Smooth muscle cell (in vitro differentiated cells): ENCODE results near the gene GNB5. TPM values are rescaled to one million over a fixed set of nuclear protein-coding genes. Genes with fewer than 3 reads are reported as not detected.

ENCODE experiments used
- DNase-seq: peaks from one replicate; lab custom pipeline; 2025; ENCODE audit not compliant: unreplicated experiment; lab: John Stamatoyannopoulos, UW
- H2AFZ ChIP-seq: fragments of 200-600 bp; sonication (generic); 2 replicates; pipeline ENCODE4 v1.6.0; 2016; ENCODE audit warnings: antibody characterized with exemption, low read depth, mild to moderate bottlenecking
- H3F3A ChIP-seq: fragments of 200-600 bp; sonication (generic); 2 replicates; pipeline ENCODE4 v1.6.0; 2017; ENCODE audit warnings: antibody characterized with exemption, low read depth
- H3K27ac ChIP-seq: fragments of 200-600 bp; sonication (generic); 2 replicates; pipeline ENCODE4 v1.5.1; 2016; ENCODE audit warnings: low read depth, mild to moderate bottlenecking
- H3K27me3 ChIP-seq: fragments of 200-600 bp; sonication (generic); 2 replicates; pipeline ENCODE4 v1.6.1; 2016; ENCODE audit warnings: low read depth, mild to moderate bottlenecking
- H3K36me3 ChIP-seq: fragments of 200-600 bp; sonication (generic); 2 replicates; pipeline ENCODE4 v1.5.1; 2016; ENCODE audit warnings: low read depth
- H3K4me1 ChIP-seq: fragments of 200-600 bp; sonication (generic); 2 replicates; pipeline ENCODE4 v1.5.1; 2016; ENCODE audit warnings: low read depth
- H3K4me2 ChIP-seq: fragments of 200-600 bp; sonication (generic); 2 replicates; pipeline ENCODE4 v1.6.0; 2016; ENCODE audit warnings: mild to moderate bottlenecking
- H3K4me3 ChIP-seq: fragments of 200-600 bp; sonication (generic); 2 replicates; pipeline ENCODE4 v1.5.1; 2016; ENCODE audit warnings: mild to moderate bottlenecking
- H3K79me2 ChIP-seq: fragments of 200-600 bp; sonication (generic); 2 replicates; pipeline ENCODE4 v1.6.0; 2016; ENCODE audit warnings: low read depth, mild to moderate bottlenecking
- H3K9ac ChIP-seq: fragments of 200-600 bp; sonication (generic); 2 replicates; pipeline ENCODE4 v1.6.0; 2016; ENCODE audit warnings: low read depth
- H3K9me3 ChIP-seq: fragments of 200-600 bp; sonication (generic); replicated peaks from 2 replicates; pipeline ENCODE4 v1.5.1; 2016; ENCODE audit warnings: low read depth
- H4K20me1 ChIP-seq: fragments of 200-600 bp; sonication (generic); 2 replicates; pipeline ENCODE4 v1.6.0; 2016; ENCODE audit warnings: low read depth
- CTCF ChIP-seq: fragments of 200-600 bp; sonication (generic); IDR thresholded peaks from 2 replicates; pipeline ENCODE4 v1.5.1; 2017; ENCODE audit warnings: borderline replicate concordance, mild to moderate bottlenecking, antibody characterized with exemption; ENCODE audit not compliant: insufficient read depth, poor library complexity, severe bottlenecking
- WGBS: methylation state at CpG from one replicate; pipeline ENCODE4 v1.1.7; 2016; ENCODE audit warnings: low lambda C conversion rate; 5-methylcytosine and 5-hydroxymethylcytosine counted together
- polyA plus RNA-seq: library from polyadenylated mRNA; unstranded; fragments of >200 nt; fragmentation: Nextera tagmentation; extraction: Ambion mirVana; gene quantifications from 2 replicates; pipeline ENCODE4 v1.2.1, GENCODE V29; 2016
- total RNA-seq: library from RNA; depleted of rRNA; stranded (reverse); fragments of >200 nt; gene quantifications from 2 replicates; pipeline ENCODE4 v1.2.3, GENCODE V29; 2014

Gene GNB5
- total and polyA plus RNA-seq, 2 experiments from 2014 or later = 14.0 to 25.1 TPM

GRCh38 chr15:52093167-52093538 lies 98.0 kb downstream of the GNB5 start:
- no peak overlapping the region for H2AFZ ChIP-seq
- no peak overlapping the region for H3K9ac ChIP-seq
- DNase-seq = no peak
- no peaks in the 10 kb centered on the region for H3K27me3 ChIP-seq
- H3K79me2 ChIP-seq = no peaks in the 10 kb centered on the region
- H3K4me3 ChIP-seq = no peak overlapping the region
- H3K36me3 ChIP-seq = no peaks in the 10 kb centered on the region
- no peaks in the 10 kb centered on the region for H3K4me1 ChIP-seq
- WGBS = 89% methylated on average over 4 of the region's 4 CpGs
- no peaks in the 10 kb centered on the region for H4K20me1 ChIP-seq
- H3K4me2 ChIP-seq = no peak overlapping the region
- H3F3A ChIP-seq = no peaks in the 10 kb centered on the region
- H3K9me3 ChIP-seq = no peaks in the 10 kb centered on the region
- TF ChIP-seq CTCF = no peak
- H3K27ac ChIP-seq = peak overlapping the region; percentile 51

DNA sequence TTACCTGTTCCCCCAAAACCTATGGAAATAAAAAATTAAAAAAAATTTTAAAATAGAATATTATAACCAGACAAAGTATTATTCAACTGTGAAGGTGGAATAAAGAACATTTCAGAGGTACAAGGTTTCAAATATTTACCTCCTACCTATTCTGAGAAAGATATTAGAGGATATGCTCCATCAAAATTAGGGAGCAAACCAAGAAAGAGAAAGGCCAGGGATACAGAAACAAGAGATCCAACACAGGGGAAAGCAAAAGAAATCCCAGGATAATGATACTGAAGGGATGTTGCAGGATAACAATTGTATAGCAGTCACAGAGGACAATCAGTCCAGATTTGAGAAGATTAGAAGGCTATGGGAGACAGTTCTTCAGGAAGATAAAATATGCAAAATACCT lies 101.0 kb downstream of the GNB5 start:
- H2AFZ ChIP-seq = no peak overlapping the region
- H4K20me1 ChIP-seq = no peaks in the 10 kb centered on the region
- H3K79me2 ChIP-seq = no peaks in the 10 kb centered on the region
- H3F3A ChIP-seq = no peaks in the 10 kb centered on the region
- H3K4me3 ChIP-seq = no peak overlapping the region
- H3K36me3 ChIP-seq = no peaks in the 10 kb centered on the region
- no peaks in the 10 kb centered on the region for H3K4me1 ChIP-seq
- H3K4me2 ChIP-seq = no peak overlapping the region
- TF ChIP-seq CTCF = no peak
- H3K9ac ChIP-seq = no peak overlapping the region
- peaks cover 6% of the 10 kb centered on the region for H3K9me3 ChIP-seq
- H3K27me3 ChIP-seq = no peaks in the 10 kb centered on the region
- H3K27ac ChIP-seq = no peak overlapping the region
- no peak for DNase-seq

GRCh38 chr15:52086011-52086786 lies 105.0 kb downstream of the GNB5 start:
- Histone ChIP-seq H2AFZ (no peak overlapping the region), H3K36me3 (no peaks in the 10 kb centered on the region), H3K27ac (no peak overlapping the region), H3K4me3 (no peak overlapping the region), H3K9ac (no peak overlapping the region), H3K4me2 (no peak overlapping the region), H3K9me3 (peaks cover 6% of the 10 kb centered on the region), H3K27me3 (no peaks in the 10 kb centered on the region), H3K79me2 (no peaks in the 10 kb centered on the region), H3F3A (no peaks in the 10 kb centered on the region), H4K20me1 (no peaks in the 10 kb centered on the region), H3K4me1 (peaks cover 5% of the 10 kb centered on the region)
- no peak for DNase-seq
- WGBS = 90% methylated on average over 5 of the region's 5 CpGs
- TF ChIP-seq CTCF = no peak

DNA sequence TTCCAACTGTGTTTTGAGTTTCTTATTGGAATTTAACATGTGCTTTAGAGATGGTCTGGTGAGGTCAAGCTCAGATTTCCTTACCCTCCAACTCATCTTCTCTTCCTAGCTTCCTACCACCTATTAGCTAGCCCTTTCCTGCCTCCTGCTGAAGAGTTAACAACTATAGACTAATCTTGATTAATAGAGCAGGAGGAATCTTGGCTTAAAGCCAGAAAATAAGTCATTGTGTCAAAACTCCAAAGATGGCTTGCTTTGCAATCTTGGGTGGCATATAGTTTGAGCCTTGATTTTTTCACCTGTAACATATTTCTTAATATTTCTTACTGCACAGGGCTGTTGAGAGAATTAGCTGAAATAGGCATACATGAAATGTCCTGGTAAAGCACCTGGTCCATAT lies 105.9 kb downstream of the GNB5 start:
- H3K4me3 ChIP-seq = no peak overlapping the region
- H3K4me1 ChIP-seq = peaks cover 5% of the 10 kb centered on the region
- H3K9me3 ChIP-seq = peaks cover 6% of the 10 kb centered on the region
- H4K20me1 ChIP-seq = no peaks in the 10 kb centered on the region
- DNase-seq = no peak
- no peaks in the 10 kb centered on the region for H3F3A ChIP-seq
- no peak overlapping the region for H3K27ac ChIP-seq
- no peak overlapping the region for H3K4me2 ChIP-seq
- no peaks in the 10 kb centered on the region for H3K79me2 ChIP-seq
- no peaks in the 10 kb centered on the region for H3K27me3 ChIP-seq
- no peak overlapping the region for H2AFZ ChIP-seq
- no peaks in the 10 kb centered on the region for H3K36me3 ChIP-seq
- no peak overlapping the region for H3K9ac ChIP-seq
- TF ChIP-seq CTCF = no peak
